HCT116 (cell line): Measurements from ENCODE around the gene NFIB.

Experiments used
- CEBPB ChIP-seq: IDR thresholded peaks from 2 replicates; pipeline ENCODE4 v1.6.1; 2012; ENCODE audit warnings: low read depth
- EGR1 ChIP-seq: IDR thresholded peaks from 2 replicates; pipeline ENCODE4 v1.6.1; 2012; ENCODE audit warnings: low read depth
- EZH2 ChIP-seq: fragments of 200-600 bp; sonication (generic); IDR thresholded peaks from 2 replicates; pipeline ENCODE4 v1.6.1; 2017; ENCODE audit warnings: antibody characterized with exemption, mixed run types
- FOSL1 ChIP-seq: IDR thresholded peaks from 2 replicates; pipeline ENCODE4 v1.6.1; 2012; ENCODE audit warnings: low read depth
- JUND ChIP-seq: IDR thresholded peaks from 2 replicates; pipeline ENCODE4 v1.6.1; 2012
- POLR2A ChIP-seq: IDR thresholded peaks from 2 replicates; pipeline ENCODE4 v1.7.0; 2011; ENCODE audit warnings: borderline replicate concordance; ENCODE audit not compliant: insufficient read depth, insufficient read length; ENCODE audit errors: extremely low read depth
- POLR2AphosphoS5 ChIP-seq: IDR thresholded peaks from 2 replicates; pipeline ENCODE4 v1.6.1; 2011; ENCODE audit warnings: mild to moderate bottlenecking, low read depth, low read length, moderate library complexity
- RAD21 ChIP-seq: IDR thresholded peaks from 2 replicates; pipeline ENCODE4 v1.6.1; 2012; ENCODE audit warnings: low read depth, mild to moderate bottlenecking
- SIN3A ChIP-seq: IDR thresholded peaks from 2 replicates; pipeline ENCODE4 v1.6.1; 2012; ENCODE audit warnings: low read depth
- SRF ChIP-seq: IDR thresholded peaks from 2 replicates; pipeline ENCODE4 v1.6.1; 2012; ENCODE audit warnings: low read depth
- YY1 ChIP-seq: IDR thresholded peaks from 2 replicates; pipeline ENCODE4 v1.6.1; 2011; ENCODE audit warnings: low read length, low read depth, moderate library complexity, mild to moderate bottlenecking; ENCODE audit not compliant: insufficient replicate concordance; ENCODE audit errors: extremely low read depth
- ZNF274 ChIP-seq: fragments of 200-500 bp; sonication (Bioruptor generic); IDR thresholded peaks from 2 replicates; pipeline ENCODE4 v1.6.1; 2014; ENCODE audit warnings: mild to moderate bottlenecking, low read depth, low read length, inconsistent platforms
- TF ChIP-seq, protein P1 (sequence below), 3 experiments: fragments of 200-600 bp in 1 of 3; sonication (generic) in 1 of 3; IDR thresholded peaks in 2 of 3; conservative IDR thresholded peaks in 1 of 3; 2 replicates each; pipeline ENCODE4 v1.5.1; 2012 to 2017; ENCODE audit warnings: low read depth in 2 of 3, low read length in 2 of 3, antibody characterized with exemption in 1 of 3, borderline replicate concordance in 1 of 3, control low read depth in 1 of 3, mild to moderate bottlenecking in 1 of 3, mixed read lengths in 1 of 3, mixed run types in 1 of 3, moderate library complexity in 1 of 3; ENCODE audit not compliant: insufficient read depth in 1 of 3
- TF ChIP-seq, protein P2 (sequence below): IDR thresholded peaks from 2 replicates; pipeline ENCODE4 v1.6.1; 2012

DNA sequence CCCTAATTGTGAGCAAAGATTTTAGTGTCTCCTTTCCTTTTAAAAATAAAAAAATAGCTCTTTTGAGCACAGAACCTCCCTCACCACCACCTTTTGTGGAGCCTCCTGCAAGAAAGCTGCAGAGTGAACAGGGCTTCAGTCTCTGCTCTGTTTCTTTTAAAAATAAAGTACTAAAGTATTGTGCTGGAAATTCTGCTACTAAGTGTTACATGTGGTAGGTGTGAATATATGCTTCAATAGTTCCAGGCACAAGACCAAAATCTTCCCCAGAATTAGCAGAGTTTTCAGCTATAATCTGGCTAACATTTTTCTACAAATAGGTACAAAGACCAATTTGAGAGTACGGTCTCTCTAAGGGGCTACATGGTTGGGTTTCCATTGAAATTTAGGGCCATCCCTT, 40.3 kb upstream of the NFIB start:
- TF ChIP-seq POLR2AphosphoS5 (no peak), POLR2A (no peak), ZNF274 (no peak), EGR1 (no peak), SIN3A (no peak), FOSL1 (no peak), CEBPB (no peak), JUND (no peak), RAD21 (no peak), YY1 (no peak), EZH2 (no peak), SRF (no peak)
- TF ChIP-seq, protein P1, sequence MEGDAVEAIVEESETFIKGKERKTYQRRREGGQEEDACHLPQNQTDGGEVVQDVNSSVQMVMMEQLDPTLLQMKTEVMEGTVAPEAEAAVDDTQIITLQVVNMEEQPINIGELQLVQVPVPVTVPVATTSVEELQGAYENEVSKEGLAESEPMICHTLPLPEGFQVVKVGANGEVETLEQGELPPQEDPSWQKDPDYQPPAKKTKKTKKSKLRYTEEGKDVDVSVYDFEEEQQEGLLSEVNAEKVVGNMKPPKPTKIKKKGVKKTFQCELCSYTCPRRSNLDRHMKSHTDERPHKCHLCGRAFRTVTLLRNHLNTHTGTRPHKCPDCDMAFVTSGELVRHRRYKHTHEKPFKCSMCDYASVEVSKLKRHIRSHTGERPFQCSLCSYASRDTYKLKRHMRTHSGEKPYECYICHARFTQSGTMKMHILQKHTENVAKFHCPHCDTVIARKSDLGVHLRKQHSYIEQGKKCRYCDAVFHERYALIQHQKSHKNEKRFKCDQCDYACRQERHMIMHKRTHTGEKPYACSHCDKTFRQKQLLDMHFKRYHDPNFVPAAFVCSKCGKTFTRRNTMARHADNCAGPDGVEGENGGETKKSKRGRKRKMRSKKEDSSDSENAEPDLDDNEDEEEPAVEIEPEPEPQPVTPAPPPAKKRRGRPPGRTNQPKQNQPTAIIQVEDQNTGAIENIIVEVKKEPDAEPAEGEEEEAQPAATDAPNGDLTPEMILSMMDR (IDR thresholded peaks at IDR 0.05 in 2 of 3, conservative IDR thresholded peaks at IDR 0.05 in 1 of 3; ENCODE audit: borderline replicate concordance in 1 of 3, insufficient read depth in 1 of 3, low read depth in 2 of 3, low read length in 2 of 3): no peak
- TF ChIP-seq, protein P2, sequence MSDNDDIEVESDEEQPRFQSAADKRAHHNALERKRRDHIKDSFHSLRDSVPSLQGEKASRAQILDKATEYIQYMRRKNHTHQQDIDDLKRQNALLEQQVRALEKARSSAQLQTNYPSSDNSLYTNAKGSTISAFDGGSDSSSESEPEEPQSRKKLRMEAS: no peak
